ENCODE results near the gene PIN4. TPM values are rescaled to one million over a fixed set of nuclear protein-coding genes. Genes with fewer than 3 reads are reported as not detected.
"Not testable (repeated sequence)": the region's sequence is repeated elsewhere in the genome, so short reads cannot be mapped to it uniquely, and the experiment has no call there.

PIN4 gene
- polyA plus RNA-seq, 3 donors from 2014 or later, result 33.2 to 46.4 (median 33.3) TPM

- no peaks in the 10 kb centered on the region for H3K9me3 Mint-ChIP-seq
Observed at GRCh38 chrX:72216973-72217372, 35.4 kb downstream of the PIN4 start.

GRCh38 chrX:72220375-72220774 lies 38.8 kb downstream of the PIN4 start:
- H3K27me3 Mint-ChIP-seq (ENCODE audit: low read depth in 3 of 3); H3K36me3 Mint-ChIP-seq; H3K9me3 Mint-ChIP-seq; H3K4me3 Mint-ChIP-seq; DNase-seq; H3K4me1 Mint-ChIP-seq: not testable (repeated sequence)
- peak overlapping the region in 1 of 6 donors; percentile 15 for H3K27ac Mint-ChIP-seq

More at GRCh38 chrX:72216973-72217372, 35.4 kb downstream of the PIN4 start:
- Mint-ChIP-seq H3K36me3 (peaks cover 0 to 4% (median 4%) of the 10 kb centered on the region in 3 donors), H3K27ac (no peak overlapping the region), H3K27me3 (ENCODE audit: low read depth in 3 of 3) (no peaks in the 10 kb centered on the region), H3K4me1 (no peaks in the 10 kb centered on the region), H3K4me3 (no peak overlapping the region)
- no peak for DNase-seq

GRCh38 chrX:72230290-72230689 lies 48.7 kb downstream of the PIN4 start:
- no peak for DNase-seq
- Mint-ChIP-seq H3K36me3 (no peaks in the 10 kb centered on the region), H3K4me3 (no peak overlapping the region), H3K4me1 (no peaks in the 10 kb centered on the region), H3K9me3 (no peaks in the 10 kb centered on the region), H3K27me3 (ENCODE audit: low read depth in 3 of 3) (peaks cover 0 to 4% (median 4%) of the 10 kb centered on the region in 3 donors), H3K27ac (no peak overlapping the region)

GRCh38 chrX:72236841-72237240 lies 55.3 kb downstream of the PIN4 start:
- H3K9me3 Mint-ChIP-seq, result peaks cover 0 to 2% (median 0%) of the 10 kb centered on the region in 6 donors
- H3K4me3 Mint-ChIP-seq, result no peak overlapping the region
- peaks cover 0 to 4% (median 0%) of the 10 kb centered on the region in 3 donors for H3K36me3 Mint-ChIP-seq
- H3K4me1 Mint-ChIP-seq, result peaks cover 5 to 6% of the 10 kb centered on the region in 2 donors
- H3K27me3 Mint-ChIP-seq (ENCODE audit: low read depth in 3 of 3), result peaks cover 0 to 4% (median 2%) of the 10 kb centered on the region in 3 donors
- H3K27ac Mint-ChIP-seq, result no peak overlapping the region
- DNase-seq, result no peak

- peak overlapping the region; percentile 62 to 86 (median 81) for H3K4me3 Mint-ChIP-seq
- peaks cover 5 to 6% of the 10 kb centered on the region in 2 donors for H3K4me1 Mint-ChIP-seq
- DNase-seq, result no peak
- H3K27me3 Mint-ChIP-seq (ENCODE audit: low read depth in 3 of 3), result peaks cover 0 to 4% (median 3%) of the 10 kb centered on the region in 3 donors
- H3K36me3 Mint-ChIP-seq, result peaks cover 0 to 4% (median 0%) of the 10 kb centered on the region in 3 donors
- H3K27ac Mint-ChIP-seq, result peak overlapping the region in 1 of 6 donors; percentile 17
- H3K9me3 Mint-ChIP-seq, result peaks cover 0 to 2% (median 0%) of the 10 kb centered on the region in 6 donors
Observed at GRCh38 chrX:72238183-72238582, 56.6 kb downstream of the PIN4 start.

DNA sequence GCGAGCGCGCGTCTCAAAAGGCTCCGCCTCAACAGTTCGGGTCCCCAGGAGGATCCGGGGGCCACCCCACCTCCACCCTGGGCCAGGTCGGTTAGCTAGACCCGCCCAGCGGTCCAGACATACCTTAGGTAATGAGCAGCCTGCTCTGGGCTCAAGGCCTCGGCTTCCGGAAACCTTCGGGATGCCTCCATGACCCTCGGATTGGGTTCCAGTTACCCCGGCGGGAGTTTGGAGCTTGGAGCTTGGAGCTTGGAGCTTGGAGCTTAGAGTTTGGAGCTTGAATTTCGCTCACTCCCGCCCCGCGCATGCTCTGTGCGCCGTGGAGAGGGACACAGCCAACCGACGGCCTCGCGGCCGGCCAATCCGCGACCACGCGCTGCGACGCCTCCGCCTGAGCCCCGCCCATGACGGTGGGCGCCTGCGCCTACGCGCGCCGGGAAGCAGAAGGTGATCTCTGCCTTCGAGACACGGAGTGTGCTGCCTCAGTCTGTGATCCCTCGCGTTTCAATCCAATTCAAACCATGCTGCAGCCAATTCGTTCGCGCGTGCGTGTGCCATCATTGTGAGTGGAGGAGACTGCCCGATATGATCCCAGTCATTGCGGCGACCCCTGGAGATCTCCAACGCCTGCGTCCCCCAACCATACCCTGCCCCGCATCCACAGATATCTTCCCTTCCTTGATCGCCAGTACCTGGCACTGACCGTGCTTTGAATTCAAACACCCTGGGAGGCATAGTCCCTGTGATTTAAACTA lies 57.3 kb downstream of the PIN4 start, which contains the start of gene ERCC6L:
Gene ERCC6L, minus strand, starts transcription at position 307 of the 755 bp plus-strand sequence. Its CDS starts 116 bp downstream, at position 191.
- DNase-seq, result peak; percentile 78 to 86 (median 81)
- Mint-ChIP-seq H3K9me3 (peaks cover 0 to 2% (median 0%) of the 10 kb centered on the region in 6 donors), H3K27ac (peak within 1 kb of the TSS in 5 of 6 donors; percentile 5 to 87 (median 50)), H3K27me3 (ENCODE audit: low read depth in 3 of 3) (peaks cover 0 to 4% (median 3%) of the 10 kb centered on the region in 3 donors), H3K4me3 (peak within 1 kb of the TSS; percentile 79 to 86 (median 84)), H3K36me3 (peaks cover 0 to 4% (median 0%) of the 10 kb centered on the region in 3 donors), H3K4me1 (peaks cover 5 to 6% of the 10 kb centered on the region in 2 donors)

GRCh38 chrX:72240976-72241375 lies 59.4 kb downstream of the PIN4 start:
- Mint-ChIP-seq H3K4me1 (peaks cover 5 to 6% of the 10 kb centered on the region in 2 donors), H3K9me3 (peaks cover 0 to 2% (median 0%) of the 10 kb centered on the region in 6 donors), H3K4me3 (no peak overlapping the region), H3K27ac (no peak overlapping the region), H3K36me3 (peaks cover 0 to under 1% (median 0%) of the 10 kb centered on the region in 3 donors), H3K27me3 (ENCODE audit: low read depth in 3 of 3) (peaks cover 0 to 3% (median 2%) of the 10 kb centered on the region in 3 donors)
- no peak for DNase-seq

DNA sequence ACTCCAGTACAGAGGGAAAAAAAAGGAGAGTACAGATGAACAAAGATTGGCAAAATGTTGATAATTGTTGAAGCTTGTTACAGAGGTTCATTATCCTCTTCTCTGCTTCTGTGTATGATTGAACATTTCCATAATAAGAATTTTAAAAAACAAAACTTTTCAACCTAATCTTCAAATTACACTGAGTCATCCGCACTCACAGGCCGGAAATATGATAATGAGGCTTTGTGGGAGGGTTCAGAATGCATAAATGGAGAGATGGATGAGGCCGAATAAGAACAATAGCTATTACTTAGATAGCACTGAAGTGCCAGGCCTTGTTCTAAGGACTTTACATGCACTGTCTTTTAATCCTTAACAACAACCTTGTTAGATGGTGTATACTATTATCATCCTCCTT lies 61.9 kb downstream of the PIN4 start:
- no peak overlapping the region for H3K4me3 Mint-ChIP-seq
- no peaks in the 10 kb centered on the region for H3K36me3 Mint-ChIP-seq
- no peak overlapping the region for H3K27ac Mint-ChIP-seq
- H3K27me3 Mint-ChIP-seq (ENCODE audit: low read depth in 3 of 3), result peaks cover 0 to 3% (median 0%) of the 10 kb centered on the region in 3 donors
- peaks cover 4 to 5% of the 10 kb centered on the region in 2 donors for H3K4me1 Mint-ChIP-seq
- no peak for DNase-seq
- no peaks in the 10 kb centered on the region for H3K9me3 Mint-ChIP-seq

DNA sequence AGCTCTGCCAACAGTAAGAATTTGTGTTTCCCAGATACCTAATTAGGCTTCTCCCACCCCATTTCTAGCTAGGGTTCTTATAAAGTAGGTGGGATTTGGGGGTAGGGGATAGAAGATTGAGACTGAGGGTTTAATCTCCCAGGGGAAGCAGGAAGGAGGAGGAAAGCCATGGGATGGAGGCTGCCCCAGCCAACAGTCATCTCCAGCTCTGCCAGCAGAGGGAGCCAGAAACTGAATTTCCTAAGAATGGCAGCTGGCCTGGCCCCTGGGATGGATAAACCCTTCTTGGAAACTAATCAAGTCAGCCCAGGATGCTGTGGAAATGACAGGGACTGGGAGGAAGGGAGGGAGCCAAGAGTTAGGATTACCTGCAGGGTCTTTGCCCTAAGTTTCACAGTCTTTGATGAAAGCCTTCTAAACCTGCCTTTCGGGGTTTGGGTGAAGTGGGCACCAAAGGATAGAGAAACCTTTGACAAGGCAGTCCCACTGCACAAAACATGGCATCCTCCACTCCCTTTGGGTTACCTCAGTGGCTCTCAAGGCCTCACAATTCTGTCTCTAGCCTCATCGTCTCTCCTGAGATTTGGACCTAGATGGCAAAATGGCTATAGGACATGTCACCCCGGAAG lies 64.0 kb downstream of the PIN4 start:
- no peaks in the 10 kb centered on the region for H3K4me1 Mint-ChIP-seq
- peaks cover 0 to 5% (median 1%) of the 10 kb centered on the region in 3 donors for H3K27me3 Mint-ChIP-seq (ENCODE audit: low read depth in 3 of 3)
- no peaks in the 10 kb centered on the region for H3K9me3 Mint-ChIP-seq
- H3K36me3 Mint-ChIP-seq, result no peaks in the 10 kb centered on the region
- H3K4me3 Mint-ChIP-seq, result no peak overlapping the region
- no peak overlapping the region for H3K27ac Mint-ChIP-seq
- DNase-seq, result peak; percentile 13 to 28 (median 25)

- Mint-ChIP-seq H3K27ac (no peak overlapping the region), H3K9me3 (no peaks in the 10 kb centered on the region), H3K36me3 (no peaks in the 10 kb centered on the region), H3K4me1 (no peaks in the 10 kb centered on the region), H3K4me3 (no peak overlapping the region), H3K27me3 (ENCODE audit: low read depth in 3 of 3) (peaks cover 1 to 6% (median 3%) of the 10 kb centered on the region in 3 donors)
- no peak for DNase-seq
Observed at GRCh38 chrX:72247206-72247942, 65.8 kb downstream of the PIN4 start.

Other genes with a start within 250 kb of the PIN4 start
- gene RTL5, start 49.8 kb upstream of the PIN4 start, polyA plus RNA-seq, result under 1 TPM; 0.10 to 0.19 (median 0.16) TPM
- under 1 TPM; 0.21 to 0.68 (median 0.38) TPM for gene ERCC6L, start 57.3 kb downstream of the PIN4 start, polyA plus RNA-seq
- gene RPS4X, start 95.5 kb downstream of the PIN4 start, polyA plus RNA-seq, result 100 to 1,000 TPM; 414 to 635 (median 421) TPM
- 1 to 10 TPM in 1 of 3 donors, not detected in 2; 1.8 TPM for gene CITED1, start 124.2 kb downstream of the PIN4 start, polyA plus RNA-seq